Right atrium auricular region (tissue), 2 donors: ENCODE measurements around the gene LRRC32. TPM values are rescaled to one million over a fixed set of nuclear protein-coding genes. Genes with fewer than 3 reads are reported as not detected.

Experiments
- DNase-seq: peaks from one replicate; pipeline ENCODE4 v3.0.0-alpha.2; 2019; ENCODE audit warnings: low spot score
- H3K27ac ChIP-seq, 2 donors: fragments of 200-600 bp; sonication (generic); 1 replicate in 1 of 2; 2 replicates in 1 of 2; pipeline ENCODE4 v1.5.1; 2016 to 2019
- H3K27me3 ChIP-seq, 2 donors: fragments of 200-600 bp; sonication (generic); one replicate each; pipeline versions ENCODE4 v1.5.1 to v1.6.0; 2017 to 2019
- H3K36me3 ChIP-seq: fragments of 200-600 bp; sonication (generic); one replicate; pipeline ENCODE4 v1.5.1; 2016
- H3K4me1 ChIP-seq, 2 donors: fragments of 200-600 bp; sonication (generic); one replicate each; pipeline versions ENCODE4 v1.5.1 to v1.6.0; 2017 to 2019
- H3K4me3 ChIP-seq, 2 donors: fragments of 200-600 bp; sonication (generic); 1 replicate in 1 of 2; 2 replicates in 1 of 2; pipeline ENCODE4 v1.5.1; 2017 to 2019; ENCODE audit warnings: mild to moderate bottlenecking in 1 of 2, moderate library complexity in 1 of 2
- H3K9me3 ChIP-seq, 2 donors: fragments of 200-600 bp; sonication (generic); one replicate each; pipeline ENCODE4 v1.5.1; 2019
- total RNA-seq, 2 donors: library from RNA; depleted of rRNA; stranded (reverse); fragments of >200 nt; gene quantifications; one replicate each; pipeline ENCODE4 v1.1.0, GENCODE V29; 2016
- TF ChIP-seq, protein P1 (sequence below), 2 donors: fragments of 200-600 bp; sonication (generic); IDR thresholded peaks; one replicate each; pipeline ENCODE4 v1.5.1; 2019; ENCODE audit warnings: antibody characterized with exemption in 2 of 2

The LRRC32 gene
- total RNA-seq, 2 donors from 2014 or later, result 37.9 to 56.0 TPM

DNA sequence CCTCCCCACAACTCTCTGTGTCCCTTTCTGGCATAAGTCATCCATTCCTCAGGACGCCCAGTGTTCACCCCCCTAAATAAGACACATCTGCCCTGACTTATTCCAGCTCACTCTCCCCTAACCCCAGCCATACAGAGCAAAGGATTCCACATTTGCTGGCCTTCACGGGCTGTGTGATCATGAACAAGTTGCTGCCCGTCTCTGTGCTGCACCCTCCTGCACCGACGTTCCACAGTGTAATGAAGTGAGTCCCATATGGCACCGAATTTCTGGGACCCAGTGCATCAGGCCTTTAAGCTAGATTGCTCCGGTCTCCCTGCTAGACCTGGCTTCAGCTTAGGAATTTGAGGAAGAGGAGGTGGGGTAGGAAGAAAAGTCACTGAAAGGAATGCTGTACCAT lies 22.4 kb upstream of the LRRC32 start:
- Histone ChIP-seq H3K27ac (no peak overlapping the region), H3K36me3 (no peaks in the 10 kb centered on the region), H3K27me3 (no peaks in the 10 kb centered on the region), H3K4me1 (no peaks in the 10 kb centered on the region), H3K4me3 (no peak overlapping the region), H3K9me3 (no peaks in the 10 kb centered on the region)
- DNase-seq, result no peak
- TF ChIP-seq, protein P1, sequence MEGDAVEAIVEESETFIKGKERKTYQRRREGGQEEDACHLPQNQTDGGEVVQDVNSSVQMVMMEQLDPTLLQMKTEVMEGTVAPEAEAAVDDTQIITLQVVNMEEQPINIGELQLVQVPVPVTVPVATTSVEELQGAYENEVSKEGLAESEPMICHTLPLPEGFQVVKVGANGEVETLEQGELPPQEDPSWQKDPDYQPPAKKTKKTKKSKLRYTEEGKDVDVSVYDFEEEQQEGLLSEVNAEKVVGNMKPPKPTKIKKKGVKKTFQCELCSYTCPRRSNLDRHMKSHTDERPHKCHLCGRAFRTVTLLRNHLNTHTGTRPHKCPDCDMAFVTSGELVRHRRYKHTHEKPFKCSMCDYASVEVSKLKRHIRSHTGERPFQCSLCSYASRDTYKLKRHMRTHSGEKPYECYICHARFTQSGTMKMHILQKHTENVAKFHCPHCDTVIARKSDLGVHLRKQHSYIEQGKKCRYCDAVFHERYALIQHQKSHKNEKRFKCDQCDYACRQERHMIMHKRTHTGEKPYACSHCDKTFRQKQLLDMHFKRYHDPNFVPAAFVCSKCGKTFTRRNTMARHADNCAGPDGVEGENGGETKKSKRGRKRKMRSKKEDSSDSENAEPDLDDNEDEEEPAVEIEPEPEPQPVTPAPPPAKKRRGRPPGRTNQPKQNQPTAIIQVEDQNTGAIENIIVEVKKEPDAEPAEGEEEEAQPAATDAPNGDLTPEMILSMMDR (IDR thresholded peaks at IDR 0.05), result no peak

DNA sequence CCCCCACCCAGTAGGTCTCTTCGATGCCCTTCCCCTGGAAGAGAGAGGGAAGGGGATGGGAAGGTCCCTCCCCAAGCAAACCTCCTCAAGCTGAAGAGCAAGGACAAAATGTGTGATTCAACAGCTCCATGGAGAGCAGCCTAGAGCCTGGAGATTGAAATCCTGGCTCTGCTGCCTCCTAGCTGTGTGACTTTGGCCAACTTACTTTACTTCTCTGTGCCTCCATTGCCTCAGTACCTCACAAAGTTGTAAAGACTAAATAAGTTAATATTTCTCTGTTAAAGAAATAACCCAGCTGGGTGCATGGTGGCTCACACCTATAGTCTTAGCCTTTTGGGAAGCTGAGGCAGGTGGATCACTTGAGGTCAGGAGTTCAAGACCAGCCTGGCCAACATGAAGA lies 21.1 kb upstream of the LRRC32 start:
- no peak for DNase-seq
- TF ChIP-seq, protein P1 (IDR thresholded peaks at IDR 0.05), result no peak
- no peaks in the 10 kb centered on the region for H3K4me1 ChIP-seq
- no peak overlapping the region for H3K27ac ChIP-seq
- no peak overlapping the region for H3K4me3 ChIP-seq
- no peaks in the 10 kb centered on the region for H3K36me3 ChIP-seq
- H3K27me3 ChIP-seq, result no peaks in the 10 kb centered on the region
- H3K9me3 ChIP-seq, result no peaks in the 10 kb centered on the region

DNA sequence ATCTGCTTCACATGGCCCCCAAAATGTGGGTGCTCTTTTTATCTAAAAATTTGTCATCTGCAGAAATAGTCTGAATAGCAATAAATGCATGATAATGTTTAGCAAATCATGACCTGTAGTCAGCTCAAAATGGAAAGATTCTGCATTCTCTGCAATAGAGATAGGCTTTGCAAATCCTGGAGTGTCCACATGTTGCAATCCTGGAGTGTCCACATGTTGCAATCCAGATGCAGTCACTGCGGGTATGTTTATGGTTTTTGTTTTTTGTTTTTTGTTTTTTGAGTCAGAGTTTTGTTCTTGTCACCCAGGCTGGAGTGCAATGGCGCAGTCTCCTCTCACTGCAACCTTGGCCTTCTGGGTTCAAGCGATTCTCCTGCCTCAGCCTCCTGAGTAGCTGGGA lies 20.2 kb upstream of the LRRC32 start:
- Histone ChIP-seq H3K27ac (no peak overlapping the region), H3K9me3 (no peaks in the 10 kb centered on the region), H3K27me3 (no peaks in the 10 kb centered on the region), H3K4me1 (no peaks in the 10 kb centered on the region), H3K4me3 (no peak overlapping the region), H3K36me3 (no peaks in the 10 kb centered on the region)
- TF ChIP-seq, protein P1 (IDR thresholded peaks at IDR 0.05), result no peak
- no peak for DNase-seq

DNA sequence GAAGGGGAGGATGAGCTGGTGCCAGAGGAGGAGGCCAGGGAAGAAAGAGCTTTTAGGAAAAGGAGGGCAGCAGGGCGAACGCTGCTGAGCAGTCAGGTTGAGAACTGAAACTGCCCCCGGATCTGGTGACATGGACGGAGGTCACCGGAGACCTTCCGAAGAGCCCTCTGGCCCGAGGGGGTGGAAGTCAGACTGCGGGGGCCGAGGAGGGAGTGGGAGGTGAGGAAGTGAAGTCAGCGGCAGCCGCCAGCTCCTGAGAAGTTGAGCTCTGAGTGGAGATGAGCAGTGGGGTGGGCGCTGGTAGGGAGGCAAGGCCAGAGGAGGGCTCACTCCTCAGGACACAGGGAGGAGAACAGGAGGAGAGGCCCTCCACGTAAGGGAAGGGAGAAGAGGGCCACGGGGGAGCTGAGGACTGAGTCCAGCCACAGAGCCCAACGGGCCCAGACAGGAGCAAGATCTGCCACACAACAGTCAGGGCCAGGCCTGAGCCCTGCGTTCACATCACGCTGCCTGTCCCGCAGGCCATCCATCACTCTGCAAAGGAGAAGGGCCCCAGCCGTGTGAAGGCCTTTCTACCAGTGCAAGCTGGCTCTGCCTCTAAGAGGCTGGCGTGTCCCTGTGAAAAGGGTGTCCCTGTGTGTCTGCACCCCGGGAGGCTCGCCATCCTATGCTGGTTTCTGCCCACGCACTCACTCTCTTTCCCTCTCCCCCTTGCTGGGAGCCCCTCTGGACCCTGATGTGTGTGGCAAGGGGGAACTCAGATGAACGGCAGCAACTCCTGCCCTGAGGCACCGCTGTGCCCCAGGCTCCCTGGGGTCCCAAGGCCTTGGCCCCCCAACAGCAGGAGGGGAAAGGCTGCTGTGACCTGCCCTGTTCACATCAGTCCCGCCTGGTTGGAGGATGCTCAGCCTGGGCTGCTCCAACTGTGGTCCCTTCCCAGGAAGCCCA lies 19.0 kb upstream of the LRRC32 start:
- no peak overlapping the region for H3K4me3 ChIP-seq
- H3K36me3 ChIP-seq, result no peaks in the 10 kb centered on the region
- no peaks in the 10 kb centered on the region for H3K27me3 ChIP-seq
- no peak for DNase-seq
- no peaks in the 10 kb centered on the region for H3K4me1 ChIP-seq
- TF ChIP-seq, protein P1 (IDR thresholded peaks at IDR 0.05), result no peak
- no peak overlapping the region for H3K27ac ChIP-seq
- H3K9me3 ChIP-seq, result no peaks in the 10 kb centered on the region

DNA sequence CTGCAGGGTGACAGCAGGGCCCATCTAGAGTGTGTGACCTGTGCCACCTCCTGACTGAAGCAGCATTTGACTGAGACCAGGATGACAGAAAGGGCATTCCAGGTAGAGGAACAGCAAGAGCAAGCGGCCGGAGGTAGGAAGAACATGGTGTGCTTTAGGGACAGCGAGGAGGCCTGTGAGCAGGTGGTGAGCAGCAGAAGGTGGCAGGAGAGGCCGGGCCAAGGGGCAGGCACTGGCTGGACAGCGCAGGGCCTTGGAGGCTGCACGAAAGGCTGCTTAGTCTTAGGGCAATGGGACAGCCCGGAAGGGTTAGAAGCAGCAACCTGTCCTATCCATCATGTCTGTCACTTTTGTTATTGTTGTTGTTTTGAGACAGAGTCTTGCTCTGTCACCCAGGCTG lies 17.6 kb upstream of the LRRC32 start:
- no peaks in the 10 kb centered on the region for H3K27me3 ChIP-seq
- TF ChIP-seq, protein P1 (IDR thresholded peaks at IDR 0.05), result no peak
- no peaks in the 10 kb centered on the region for H3K4me1 ChIP-seq
- no peaks in the 10 kb centered on the region for H3K36me3 ChIP-seq
- H3K27ac ChIP-seq, result no peak overlapping the region
- H3K4me3 ChIP-seq, result no peak overlapping the region
- no peaks in the 10 kb centered on the region for H3K9me3 ChIP-seq
- no peak for DNase-seq
